Measurements from ENCODE around the gene SPACDR.
A peak's percentile ranks its signal among the peaks of the same experiment; 100 is the strongest.

SPACDR gene

GRCh38 chr7:100435401-100436304 lies 28.4 kb downstream of the SPACDR start:
- peak in 1 of 2 donors; percentile 42 for DNase-seq (ENCODE audit: low read depth in 2 of 2)

GRCh38 chr7:100434297-100435144 lies 29.5 kb downstream of the SPACDR start:
- no peak for DNase-seq (ENCODE audit: low read depth in 2 of 2)

DNA sequence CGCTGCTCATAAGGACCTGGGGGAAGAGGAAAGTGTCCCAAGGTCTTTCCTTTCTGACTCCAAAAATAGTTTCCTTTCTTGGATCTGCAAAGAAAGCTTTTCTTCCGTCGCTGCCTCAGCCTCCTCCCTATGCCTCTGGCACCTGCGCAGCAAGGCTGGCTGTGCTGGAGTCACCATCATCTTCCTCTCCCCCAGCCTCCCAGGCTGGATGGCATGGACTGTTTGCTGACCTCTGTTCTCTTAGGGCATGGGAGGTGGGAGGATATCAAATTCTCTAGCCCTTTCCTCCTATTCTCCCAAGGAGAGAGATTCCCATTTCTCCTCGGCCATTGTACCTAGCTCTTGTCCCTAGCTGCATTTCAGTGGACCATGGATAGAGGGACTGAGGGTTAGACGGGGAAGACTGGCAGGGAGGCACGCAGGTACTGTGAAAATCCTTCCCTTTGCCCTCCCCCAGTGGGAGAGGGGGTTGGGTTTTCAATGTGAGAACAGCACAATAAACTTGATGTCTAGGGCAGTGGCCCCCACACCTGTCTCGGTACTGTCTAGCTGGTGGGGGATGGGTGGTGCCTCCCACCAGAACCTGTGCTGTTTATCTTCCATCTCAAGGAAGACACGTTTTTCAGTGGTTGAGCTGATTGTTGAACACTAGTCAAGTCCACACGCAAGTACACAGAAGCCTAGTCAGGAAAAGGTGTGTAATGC lies 30.3 kb downstream of the SPACDR start:
- no peak for DNase-seq (ENCODE audit: low read depth in 2 of 2)

- no peak for DNase-seq (ENCODE audit: low read depth in 2 of 2)
Measured at GRCh38 chr7:100433276-100433591, 30.8 kb downstream of the SPACDR start.

DNA sequence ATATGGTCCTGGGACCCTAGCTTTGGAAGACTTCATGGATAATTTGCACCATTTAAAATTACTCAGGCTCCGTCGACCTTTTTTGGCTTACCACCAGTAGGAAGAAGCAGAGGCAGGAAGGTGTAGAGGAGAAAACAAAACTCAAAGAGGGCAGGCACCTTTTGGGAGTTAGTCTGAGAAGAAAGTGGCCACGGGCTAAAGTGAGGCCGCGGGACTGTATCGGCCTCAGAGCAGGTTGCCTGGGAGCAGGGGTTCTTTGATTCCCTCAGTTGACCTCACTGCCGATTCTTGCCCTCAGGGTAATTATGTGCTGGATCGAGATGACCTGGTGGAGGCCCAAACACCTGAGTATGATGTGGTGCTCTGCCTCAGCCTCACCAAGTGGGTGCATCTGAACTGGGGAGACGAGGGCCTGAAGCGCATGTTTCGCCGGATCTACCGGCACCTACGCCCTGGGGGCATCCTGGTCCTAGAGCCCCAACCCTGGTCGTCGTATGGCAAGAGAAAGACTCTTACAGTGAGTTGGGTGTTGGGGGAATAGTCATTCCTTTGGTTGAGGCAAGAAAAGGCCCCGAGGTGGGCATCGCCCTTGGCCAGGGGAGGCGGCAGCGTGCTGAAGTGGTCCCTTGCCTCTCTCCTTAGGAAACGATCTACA lies 31.3 kb downstream of the SPACDR start:
- no peak for DNase-seq (ENCODE audit: low read depth in 2 of 2)

DNA sequence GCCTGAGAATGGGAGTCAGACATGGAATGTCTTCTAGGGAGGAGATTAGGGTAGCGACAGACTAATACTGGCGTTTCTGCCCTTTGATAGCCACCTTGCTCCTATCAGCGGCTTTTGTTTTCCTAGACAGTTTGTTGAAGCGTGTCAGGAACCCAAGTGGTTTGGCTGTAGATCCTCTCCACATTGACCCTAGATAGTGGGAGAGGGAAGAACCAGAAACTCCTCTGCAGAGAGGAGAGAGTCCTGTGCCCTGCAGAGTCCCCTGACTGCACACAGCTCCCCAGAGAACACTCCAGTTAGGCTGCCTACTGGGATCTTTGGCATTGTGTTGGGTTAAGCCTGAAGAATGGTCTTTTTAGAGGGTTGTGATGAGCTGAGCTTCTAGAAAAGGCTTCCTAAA lies 32.0 kb downstream of the SPACDR start:
- DNase-seq (ENCODE audit: low read depth in 2 of 2) = no peak

- no peak for DNase-seq (ENCODE audit: low read depth in 2 of 2)
Measured at GRCh38 chr7:100431286-100431735, 32.7 kb downstream of the SPACDR start.

DNA sequence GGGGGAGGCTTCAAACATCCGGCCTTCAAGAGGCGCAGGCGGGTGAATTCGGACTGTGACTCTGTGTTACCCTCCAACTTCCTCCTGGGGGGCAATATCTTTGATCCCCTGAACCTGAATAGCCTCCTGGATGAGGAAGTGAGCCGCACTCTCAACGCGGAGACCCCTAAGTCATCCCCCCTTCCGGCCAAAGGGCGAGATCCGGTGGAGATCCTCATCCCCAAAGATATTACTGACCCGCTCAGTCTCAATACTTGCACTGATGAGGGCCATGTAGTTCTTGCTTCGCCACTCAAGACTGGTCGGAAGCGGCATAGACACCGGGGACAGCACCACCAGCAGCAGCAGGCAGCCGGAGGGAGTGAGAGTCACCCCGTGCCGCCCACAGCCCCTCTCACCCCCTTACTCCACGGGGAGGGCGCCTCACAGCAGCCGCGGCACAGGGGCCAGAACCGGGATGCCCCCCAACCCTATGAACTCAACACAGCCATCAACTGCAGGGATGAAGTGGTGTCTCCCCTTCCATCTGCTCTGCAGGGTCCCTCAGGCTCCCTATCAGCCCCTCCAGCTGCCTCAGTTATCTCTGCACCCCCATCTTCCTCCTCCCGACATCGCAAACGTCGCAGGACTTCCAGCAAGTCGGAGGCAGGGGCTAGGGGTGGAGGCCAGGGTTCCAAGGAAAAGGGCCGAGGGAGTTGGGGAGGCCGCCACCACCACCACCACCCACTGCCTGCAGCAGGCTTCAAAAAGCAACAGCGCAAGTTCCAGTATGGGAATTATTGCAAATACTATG lies 33.4 kb downstream of the SPACDR start:
- peak in 1 of 2 donors; percentile 35 for DNase-seq (ENCODE audit: low read depth in 2 of 2)

DNA sequence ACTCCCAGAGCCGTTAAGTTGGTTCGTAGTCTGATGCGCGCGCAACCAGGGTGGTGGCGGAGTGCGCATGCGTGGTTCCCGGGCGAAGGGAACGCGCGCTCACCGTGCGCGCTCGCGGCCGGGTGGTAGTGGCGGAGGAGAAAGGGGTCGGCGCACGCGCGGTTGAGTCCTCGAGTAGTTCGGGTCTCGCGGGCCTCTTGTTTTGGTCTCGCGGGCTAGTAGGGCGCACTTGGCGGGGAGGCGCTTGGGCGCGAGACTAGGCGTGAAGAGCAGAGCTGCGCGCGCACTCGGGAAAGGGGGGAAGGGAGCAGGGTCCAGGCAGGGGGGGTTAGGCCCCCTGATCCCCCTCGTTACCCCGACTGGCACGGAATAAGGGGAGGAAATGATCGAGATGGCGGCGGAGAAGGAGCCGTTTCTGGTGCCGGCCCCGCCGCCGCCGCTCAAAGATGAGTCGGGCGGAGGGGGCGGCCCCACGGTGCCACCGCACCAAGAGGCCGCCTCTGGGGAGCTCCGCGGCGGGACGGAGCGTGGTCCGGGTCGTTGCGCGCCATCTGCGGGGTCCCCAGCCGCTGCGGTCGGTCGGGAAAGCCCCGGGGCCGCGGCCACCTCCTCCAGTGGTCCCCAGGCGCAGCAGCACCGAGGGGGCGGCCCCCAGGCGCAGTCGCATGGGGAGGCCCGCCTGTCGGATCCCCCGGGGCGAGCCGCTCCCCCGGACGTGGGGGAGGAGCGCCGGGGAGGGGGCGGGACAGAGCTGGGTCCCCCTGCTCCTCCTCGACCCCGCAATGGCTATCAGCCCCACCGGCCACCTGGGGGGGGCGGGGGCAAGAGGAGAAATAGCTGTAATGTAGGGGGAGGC lies 34.2 kb downstream of the SPACDR start, which contains the start of gene MEPCE:
Gene MEPCE (plus strand): TSS at position 195 of the 856 bp plus-strand sequence. CDS start 188 bp downstream, at position 383.
- DNase-seq (ENCODE audit: low read depth in 2 of 2) = peak; percentile 97 to 98

DNA sequence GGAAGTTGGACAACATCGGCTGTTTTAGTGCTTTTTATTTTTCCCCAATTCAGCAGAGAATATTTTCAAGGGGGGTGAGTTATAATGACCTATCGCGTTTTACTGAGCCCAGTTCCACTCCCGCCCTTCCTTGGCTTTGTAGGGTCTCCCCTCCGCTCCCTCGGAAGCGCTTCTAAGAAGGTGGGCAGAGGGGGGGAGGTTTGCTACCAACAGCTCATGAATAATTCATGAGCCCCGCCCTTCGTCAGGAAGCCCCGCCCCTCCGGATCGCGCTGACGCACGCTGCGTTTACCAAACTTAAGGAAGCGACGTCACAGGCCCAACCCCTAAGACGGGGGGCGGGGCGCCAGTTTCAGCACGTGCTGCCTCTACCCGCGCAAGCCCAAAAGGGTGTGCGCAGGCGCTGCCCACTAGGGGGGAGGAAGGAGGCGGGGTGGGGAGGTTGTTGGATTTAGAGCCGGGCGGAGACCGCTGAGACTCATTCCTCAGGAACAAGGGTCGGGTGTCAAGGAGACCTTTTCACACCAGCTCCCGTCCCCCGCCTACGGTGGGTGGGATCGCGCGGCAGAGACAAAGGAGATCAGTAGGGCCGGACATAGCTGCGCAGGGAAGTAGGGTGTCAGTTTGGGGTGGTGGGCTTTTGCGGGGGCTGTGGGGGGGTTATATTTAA lies 35.0 kb downstream of the SPACDR start:
- peak; percentile 100 for DNase-seq (ENCODE audit: low read depth in 2 of 2)

DNA sequence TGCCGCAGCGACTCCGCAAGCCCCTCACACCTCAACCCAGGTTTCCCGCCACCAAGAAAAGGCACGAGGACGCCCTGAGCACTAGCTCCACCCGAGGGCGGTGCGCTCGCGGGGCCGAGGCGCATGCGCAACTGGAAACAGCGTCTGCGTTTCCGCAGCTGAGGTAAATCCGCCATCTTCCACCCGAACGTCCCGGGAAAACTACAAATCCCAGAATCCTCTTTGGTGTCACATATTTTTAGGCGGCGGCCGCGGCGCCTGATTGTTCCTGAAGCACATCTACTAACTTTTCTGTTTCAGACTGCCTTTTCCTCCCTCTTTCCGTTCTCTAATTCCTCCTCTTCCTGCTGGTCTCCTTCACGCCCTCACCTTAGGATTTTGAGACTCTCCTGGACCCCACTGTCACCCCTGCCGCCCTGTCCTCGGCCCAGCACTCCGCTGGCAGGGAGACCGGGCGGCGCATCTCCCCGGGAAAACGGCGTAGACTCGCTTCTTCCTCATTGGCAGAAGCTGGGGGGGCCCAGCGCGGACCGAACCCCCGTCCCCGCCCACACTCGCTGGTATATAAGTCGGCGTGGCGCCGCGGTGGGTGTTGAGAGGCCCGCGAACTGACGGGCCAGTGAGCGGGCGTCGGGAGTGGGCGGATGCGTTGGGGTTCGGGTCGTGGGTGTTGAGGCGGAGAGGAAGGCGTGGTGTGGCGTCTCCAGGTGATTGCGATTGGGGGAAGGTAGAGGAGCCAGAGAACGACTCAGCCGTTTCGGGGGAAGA lies 35.7 kb downstream of the SPACDR start, which contains the start of gene ZCWPW1:
Gene ZCWPW1 (minus strand): TSS at position 505 of the 768 bp plus-strand sequence. CDS start 8,054 bp downstream, outside the sequence.
- DNase-seq (ENCODE audit: low read depth in 2 of 2) = peak; percentile 95 to 98

- no peak for DNase-seq (ENCODE audit: low read depth in 2 of 2)
Measured at GRCh38 chr7:100427762-100428198, 36.3 kb downstream of the SPACDR start.

DNA sequence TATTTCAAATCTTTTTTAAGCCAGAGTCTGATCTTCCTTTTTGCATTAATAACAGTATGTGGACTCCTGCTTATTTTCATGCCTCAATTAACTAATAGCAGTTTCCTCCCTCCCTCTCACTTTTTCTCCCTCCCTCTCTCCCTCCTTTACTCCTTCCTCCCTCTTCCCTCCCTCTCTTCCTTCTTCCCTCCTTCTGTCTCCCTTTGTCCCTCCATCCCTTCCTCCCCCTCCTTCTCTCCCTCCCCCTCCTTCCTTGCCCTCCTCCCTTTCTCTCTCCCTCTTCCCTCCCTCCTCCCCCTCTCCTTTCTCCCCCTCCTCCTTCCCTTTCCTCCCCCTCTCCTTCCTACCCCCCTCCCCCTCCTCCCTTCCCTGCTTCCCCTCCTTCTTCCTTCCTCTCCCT lies 37.5 kb downstream of the SPACDR start:
- no peak for DNase-seq (ENCODE audit: low read depth in 2 of 2)

DNA sequence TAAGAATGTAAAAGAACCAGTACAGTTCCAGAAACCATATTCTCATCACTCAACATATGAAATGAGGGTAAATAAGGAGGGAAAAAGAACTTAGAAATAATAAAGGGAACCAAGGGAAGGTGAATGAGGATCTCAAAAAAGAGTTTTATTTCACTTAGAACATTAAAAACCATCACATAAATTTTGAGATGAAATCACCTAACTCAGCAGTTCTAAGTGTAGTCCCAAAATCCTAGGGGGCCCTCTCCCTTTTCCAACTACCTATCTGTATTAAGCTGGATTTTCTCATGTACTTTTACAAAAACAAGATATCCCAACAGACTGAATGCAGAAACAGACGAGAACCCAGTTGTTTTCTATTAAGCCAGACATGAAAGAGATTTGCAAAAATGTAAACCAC lies 38.7 kb downstream of the SPACDR start:
- DNase-seq (ENCODE audit: low read depth in 2 of 2) = no peak

DNA sequence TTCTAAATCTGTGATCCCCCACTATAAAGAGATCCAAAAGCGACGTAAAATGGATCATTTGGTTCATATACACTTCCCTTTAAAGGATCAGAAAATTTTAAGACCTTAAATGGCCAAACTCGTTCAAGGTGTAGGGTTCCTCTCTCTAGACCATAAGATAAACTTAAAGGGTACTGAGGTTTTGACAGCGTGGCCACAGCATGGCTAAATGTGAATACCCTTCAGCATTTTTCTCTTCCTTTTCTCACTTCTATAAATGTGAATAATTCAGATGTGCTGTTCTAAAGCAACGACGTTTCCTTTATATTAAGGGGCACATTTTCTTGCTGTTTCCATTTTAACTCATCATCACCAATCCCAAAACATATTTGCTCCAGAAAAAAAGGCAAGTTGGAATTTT lies 40.7 kb downstream of the SPACDR start:
- DNase-seq (ENCODE audit: low read depth in 2 of 2) = no peak

DNA sequence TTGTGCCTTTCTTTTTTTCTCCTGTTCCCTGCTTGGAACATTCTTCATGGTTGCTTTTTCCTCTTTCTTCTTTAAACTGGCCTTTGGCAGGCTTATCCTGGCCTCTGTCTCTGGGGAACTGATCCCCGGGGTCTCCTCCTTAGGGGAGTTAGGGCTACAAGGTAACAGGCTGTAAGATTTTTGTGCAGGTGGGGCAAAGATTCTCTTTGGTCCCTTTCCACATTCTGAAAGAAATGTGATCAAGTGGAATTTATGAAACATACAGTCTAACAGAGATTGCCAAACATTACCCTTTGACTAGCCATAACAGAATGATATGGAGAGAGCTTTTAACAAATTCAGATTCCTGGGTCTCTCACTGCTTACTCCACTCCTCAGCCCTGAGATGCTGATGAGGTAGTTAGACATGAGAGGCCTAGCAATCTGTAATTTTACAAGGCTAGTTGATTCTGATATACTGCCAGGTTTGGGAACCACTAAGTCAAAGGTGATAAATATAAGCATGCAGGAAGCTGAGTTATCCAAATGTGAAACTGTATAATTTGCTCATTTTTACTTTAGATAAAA lies 44.3 kb downstream of the SPACDR start:
- DNase-seq (ENCODE audit: low read depth in 2 of 2) = no peak

- no peak for DNase-seq (ENCODE audit: low read depth in 2 of 2)
Measured at GRCh38 chr7:100418930-100419659, 45.0 kb downstream of the SPACDR start.

Data from stimulated activated CD4-positive, alpha-beta T cell treated with anti-CD3 and anti-CD28 coated beads, Interleukin-1b, Interleukin-23, amount 100 ng/mL, for 4 hours (primary cell).